HG03025 (cell line): ENCODE results near the gene TMC2.
"Not testable (repeated sequence)": the region's sequence is repeated elsewhere in the genome, so short reads cannot be mapped to it uniquely, and the experiment has no call there.

ENCODE experiments used
- ATAC-seq: cut with Tn5 transposase; IDR thresholded peaks from one replicate; pipeline ENCODE4 v1.9.1; 2021; ENCODE audit warnings: mild to moderate bottlenecking, moderate library complexity; ENCODE audit not compliant: unreplicated experiment, low FRiP score

The TMC2 gene

GRCh38 chr20:2524709-2525506, 11.5 kb upstream of the TMC2 start:
- no peak for ATAC-seq

- not testable (repeated sequence) for ATAC-seq
Observed at GRCh38 chr20:2526218-2526583, 10.2 kb upstream of the TMC2 start.

GRCh38 chr20:2527762-2528161, 8.6 kb upstream of the TMC2 start:
- ATAC-seq = no peak

GRCh38 chr20:2528671-2529271, 7.6 kb upstream of the TMC2 start:
- ATAC-seq = no peak

GRCh38 chr20:2533118-2533517, 3.3 kb upstream of the TMC2 start:
- ATAC-seq = no peak

- ATAC-seq = no peak
Observed at GRCh38 chr20:2535711-2536559, 438 bp upstream of the TMC2 start.

GRCh38 chr20:2537101-2537500, 728 bp downstream of the TMC2 start:
- no peak for ATAC-seq

GRCh38 chr20:2538356-2538755, 2.0 kb downstream of the TMC2 start:
- no peak for ATAC-seq

GRCh38 chr20:2538931-2539720, 2.8 kb downstream of the TMC2 start:
- no peak for ATAC-seq

- ATAC-seq = no peak
Observed at GRCh38 chr20:2541940-2542339, 5.6 kb downstream of the TMC2 start.

- no peak for ATAC-seq
Observed at GRCh38 chr20:2542361-2542760, 6.0 kb downstream of the TMC2 start.

GRCh38 chr20:2544211-2544610, 7.8 kb downstream of the TMC2 start:
- ATAC-seq = no peak

GRCh38 chr20:2545594-2545993, 9.2 kb downstream of the TMC2 start:
- ATAC-seq = no peak

- ATAC-seq = no peak
Observed at GRCh38 chr20:2557873-2558580, 21.7 kb downstream of the TMC2 start.

GRCh38 chr20:2558581-2559278, 22.4 kb downstream of the TMC2 start:
- ATAC-seq = no peak

- ATAC-seq = no peak
Observed at GRCh38 chr20:2559279-2559626, 22.9 kb downstream of the TMC2 start.

GRCh38 chr20:2559651-2560050, 23.3 kb downstream of the TMC2 start:
- ATAC-seq = no peak

- ATAC-seq = no peak
Observed at GRCh38 chr20:2563116-2563515, 26.7 kb downstream of the TMC2 start.

GRCh38 chr20:2564406-2564805, 28.0 kb downstream of the TMC2 start:
- no peak for ATAC-seq

GRCh38 chr20:2575682-2576081, 39.3 kb downstream of the TMC2 start:
- no peak for ATAC-seq
